ENCODE measurements around the gene GALNT14. TPM values are rescaled to one million over a fixed set of nuclear protein-coding genes. Genes with fewer than 3 reads are reported as not detected.

The GALNT14 gene
- total and polyA plus RNA-seq, 5 experiments from 2014 or later, result 0.36 TPM; not detected in 4

- POLR2A ChIA-PET, result no interaction called here
- Mint-ChIP-seq H3K4me3 (no peak overlapping the region), H3K9me3 (no peaks in the 10 kb centered on the region), H3K36me3 (no peaks in the 10 kb centered on the region), H3K27me3 (peaks cover 0 to 23% (median 5%) of the 10 kb centered on the region in 5 donors), H3K27ac (no peak overlapping the region), H3K4me1 (no peaks in the 10 kb centered on the region)
- ATAC-seq (no peak), DNase-seq (no peak)
These were observed 134.0 kb downstream of the GALNT14 start for GRCh38 chr2:31004257-31004656.

- H3K4me3 Mint-ChIP-seq, result no peak overlapping the region
These were observed 134.5 kb downstream of the GALNT14 start for GRCh38 chr2:31003749-31004148.

DNA sequence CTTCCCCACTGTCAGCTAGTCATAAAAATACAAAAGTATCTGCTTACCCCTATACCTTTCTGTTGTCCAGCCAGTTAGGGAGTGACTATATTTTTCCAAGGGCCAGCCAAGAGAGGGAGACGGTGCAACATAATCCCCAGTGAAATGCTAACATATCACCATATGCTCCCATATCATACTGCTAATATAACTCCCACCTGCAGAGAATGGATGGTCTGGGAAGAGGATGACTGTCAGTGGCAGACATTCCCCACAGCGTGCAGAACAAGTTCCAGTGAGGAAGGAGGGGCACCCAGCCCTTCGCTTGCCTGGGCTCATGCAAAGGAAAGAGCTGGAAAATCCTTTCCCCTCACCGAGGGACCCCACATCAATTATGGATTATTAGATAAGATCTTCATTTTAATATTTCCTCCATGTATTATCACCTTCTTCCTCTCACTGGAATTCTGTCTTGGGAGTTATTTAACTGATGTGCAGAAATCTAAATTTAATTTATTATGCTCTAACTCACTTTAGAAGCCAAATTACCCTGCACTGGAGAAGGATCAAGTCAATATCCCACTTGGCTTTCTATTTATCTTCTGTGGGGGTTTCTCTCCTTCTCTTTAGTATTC is 135.6 kb downstream of the GALNT14 start:
- no peaks in the 10 kb centered on the region for H3K4me1 Mint-ChIP-seq
- H3K4me3 Mint-ChIP-seq, result no peak overlapping the region
- ATAC-seq (no peak), DNase-seq (no peak)
- no peaks in the 10 kb centered on the region for H3K36me3 Mint-ChIP-seq
- no peaks in the 10 kb centered on the region for H3K9me3 Mint-ChIP-seq
- H3K27ac Mint-ChIP-seq, result no peak overlapping the region
- H3K27me3 Mint-ChIP-seq, result peaks cover 0 to 18% (median 5%) of the 10 kb centered on the region in 5 donors
- POLR2A ChIA-PET, result no interaction called here

More at GRCh38 chr2:31003749-31004148, 134.5 kb downstream of the GALNT14 start:
- Mint-ChIP-seq H3K9me3 (no peaks in the 10 kb centered on the region), H3K27ac (no peak overlapping the region), H3K4me1 (no peaks in the 10 kb centered on the region), H3K36me3 (no peaks in the 10 kb centered on the region), H3K27me3 (peaks cover 0 to 18% (median 5%) of the 10 kb centered on the region in 5 donors)
- ATAC-seq (no peak), DNase-seq (no peak)
- POLR2A ChIA-PET, result no interaction called here

DNA sequence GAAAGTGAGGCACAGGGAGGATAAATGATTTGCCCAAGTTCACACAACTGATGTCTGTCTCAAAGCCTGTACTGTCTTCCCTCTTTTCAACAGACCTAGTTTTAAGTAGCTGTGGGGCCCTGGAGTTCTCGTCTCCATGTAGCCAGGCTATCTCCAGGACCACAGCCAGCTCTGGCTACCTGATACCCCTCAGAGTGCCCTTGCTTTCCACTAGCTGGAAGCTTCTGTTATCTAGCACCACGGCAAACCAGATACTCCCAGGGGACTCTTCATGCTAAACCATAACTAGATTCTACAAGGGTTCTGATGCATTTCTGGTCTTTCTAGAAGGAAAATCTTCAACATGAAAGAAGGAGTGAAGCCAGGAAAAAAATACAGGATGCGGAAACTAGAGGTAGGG is 137.3 kb downstream of the GALNT14 start:
- no peaks in the 10 kb centered on the region for H3K36me3 Mint-ChIP-seq
- H3K27ac Mint-ChIP-seq, result no peak overlapping the region
- H3K27me3 Mint-ChIP-seq, result peaks cover 0 to 18% (median 5%) of the 10 kb centered on the region in 5 donors
- H3K9me3 Mint-ChIP-seq, result no peaks in the 10 kb centered on the region
- no peak overlapping the region for H3K4me3 Mint-ChIP-seq
- H3K4me1 Mint-ChIP-seq, result no peaks in the 10 kb centered on the region
- DNase-seq, result no peak
- ATAC-seq, result no peak
- POLR2A ChIA-PET, result no interaction called here

DNA sequence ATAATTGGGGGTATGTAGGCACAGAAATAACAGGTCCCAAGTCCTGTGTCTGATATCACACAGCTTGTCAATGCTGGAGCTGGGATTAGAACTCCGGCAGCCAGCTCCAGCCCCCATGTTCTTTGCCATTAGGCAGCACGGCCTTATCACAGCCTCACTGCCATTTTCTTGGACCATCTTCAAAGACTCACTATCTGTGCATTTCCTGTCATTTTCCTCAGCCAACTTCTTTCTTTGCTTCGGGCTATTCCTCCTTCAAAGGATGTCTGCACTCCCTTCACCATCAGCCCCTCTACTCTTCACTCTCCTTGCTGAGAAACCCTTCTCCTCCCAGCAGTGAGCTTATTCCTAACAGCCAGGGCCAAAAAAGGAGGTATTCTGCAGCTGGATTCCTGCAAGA is 139.6 kb downstream of the GALNT14 start:
- POLR2A ChIA-PET, result no interaction called here
- peaks cover 0 to 11% (median 5%) of the 10 kb centered on the region in 5 donors for H3K27me3 Mint-ChIP-seq
- ATAC-seq (no peak), DNase-seq (no peak)
- no peak overlapping the region for H3K4me3 Mint-ChIP-seq
- H3K27ac Mint-ChIP-seq, result no peak overlapping the region
- H3K36me3 Mint-ChIP-seq, result no peaks in the 10 kb centered on the region
- no peaks in the 10 kb centered on the region for H3K4me1 Mint-ChIP-seq
- H3K9me3 Mint-ChIP-seq, result no peaks in the 10 kb centered on the region

DNA sequence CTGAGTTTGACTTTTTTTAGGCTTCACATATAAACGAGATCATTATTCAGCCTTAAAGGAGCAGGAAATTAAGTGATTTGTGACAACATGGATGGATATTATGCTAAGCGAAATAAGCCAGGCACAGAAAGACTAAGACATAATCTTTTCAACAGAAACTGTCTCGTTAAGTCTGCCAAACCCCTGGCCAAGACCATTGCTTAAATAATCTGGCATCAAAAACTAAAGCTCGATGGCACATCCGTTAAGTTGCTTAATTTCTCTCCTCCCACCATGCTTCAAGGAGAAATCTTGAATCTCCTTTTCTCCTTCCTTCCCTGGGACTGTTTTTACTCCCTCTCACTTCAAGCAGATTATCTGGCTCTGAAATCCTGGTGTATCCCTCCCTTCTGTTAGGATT is 140.3 kb downstream of the GALNT14 start:
- Mint-ChIP-seq H3K4me1 (no peaks in the 10 kb centered on the region), H3K27me3 (peaks cover 0 to 7% (median 4%) of the 10 kb centered on the region in 5 donors), H3K4me3 (no peak overlapping the region), H3K9me3 (no peaks in the 10 kb centered on the region), H3K27ac (no peak overlapping the region), H3K36me3 (no peaks in the 10 kb centered on the region)
- ATAC-seq (no peak), DNase-seq (no peak)
- POLR2A ChIA-PET, result no interaction called here

GRCh38 chr2:30994227-30995056 is 143.8 kb downstream of the GALNT14 start:
- H3K27me3 Mint-ChIP-seq, result peaks cover 0 to 2% (median 0%) of the 10 kb centered on the region in 5 donors
- POLR2A ChIA-PET, result no interaction called here
- no peak overlapping the region for H3K4me3 Mint-ChIP-seq
- ATAC-seq (no peak), DNase-seq (no peak)
- no peak overlapping the region for H3K27ac Mint-ChIP-seq
- H3K9me3 Mint-ChIP-seq, result no peaks in the 10 kb centered on the region
- H3K36me3 Mint-ChIP-seq, result no peaks in the 10 kb centered on the region
- no peaks in the 10 kb centered on the region for H3K4me1 Mint-ChIP-seq

- Mint-ChIP-seq H3K4me3 (no peak overlapping the region), H3K36me3 (no peaks in the 10 kb centered on the region), H3K9me3 (no peaks in the 10 kb centered on the region), H3K27me3 (peaks cover 0 to 2% (median 0%) of the 10 kb centered on the region in 5 donors), H3K27ac (no peak overlapping the region), H3K4me1 (no peaks in the 10 kb centered on the region)
- ATAC-seq, result no peak
- POLR2A ChIA-PET, result no interaction called here
- no peak for DNase-seq
These were observed 145.5 kb downstream of the GALNT14 start for GRCh38 chr2:30992781-30993180.

DNA sequence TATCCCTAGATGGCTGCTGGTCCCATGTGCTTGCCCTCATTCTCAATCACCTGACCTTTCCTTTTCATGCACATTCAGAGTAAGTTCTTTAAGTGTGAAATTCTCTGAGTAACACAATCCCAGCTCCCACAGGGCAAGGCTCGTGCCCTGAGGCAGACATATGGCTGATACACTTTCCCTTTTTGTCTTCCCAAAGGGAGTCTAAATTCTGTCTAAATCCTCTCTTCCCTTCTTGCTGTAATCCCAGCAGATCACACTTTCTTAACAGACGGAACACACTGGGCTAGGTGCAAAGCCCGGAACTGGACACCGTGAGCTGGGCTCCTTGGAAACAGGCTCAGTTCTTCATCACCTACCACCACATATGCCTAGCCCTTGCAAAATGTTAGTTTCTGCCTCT is 147.6 kb downstream of the GALNT14 start:
- no peak overlapping the region for H3K27ac Mint-ChIP-seq
- ATAC-seq (no peak), DNase-seq (no peak)
- no peaks in the 10 kb centered on the region for H3K36me3 Mint-ChIP-seq
- no peak overlapping the region for H3K4me3 Mint-ChIP-seq
- H3K9me3 Mint-ChIP-seq, result no peaks in the 10 kb centered on the region
- POLR2A ChIA-PET, result no interaction called here
- no peaks in the 10 kb centered on the region for H3K4me1 Mint-ChIP-seq
- H3K27me3 Mint-ChIP-seq, result peaks cover 0 to 3% (median 2%) of the 10 kb centered on the region in 5 donors

DNA sequence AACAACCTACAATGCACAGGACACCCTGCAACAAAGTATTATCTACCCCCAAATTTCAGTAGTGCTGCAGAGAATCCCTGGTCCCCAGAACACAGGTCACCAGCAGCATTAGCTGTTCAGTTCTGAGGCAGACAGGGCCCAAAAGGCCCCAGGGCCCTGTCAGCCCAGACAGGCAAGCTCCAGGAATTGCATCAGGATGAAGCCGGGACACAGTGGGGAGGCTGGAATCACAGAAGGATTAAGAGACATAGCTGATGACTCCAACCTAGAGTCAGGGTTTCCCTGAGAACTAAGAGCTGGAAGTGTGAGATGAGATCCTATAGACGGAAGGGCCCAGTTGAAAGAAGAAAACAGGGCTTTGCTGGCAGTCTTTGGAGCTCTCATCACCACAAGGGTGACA is 148.1 kb downstream of the GALNT14 start:
- no peak overlapping the region for H3K27ac Mint-ChIP-seq
- H3K4me3 Mint-ChIP-seq, result no peak overlapping the region
- peaks cover 0 to 3% (median 2%) of the 10 kb centered on the region in 5 donors for H3K27me3 Mint-ChIP-seq
- no peaks in the 10 kb centered on the region for H3K4me1 Mint-ChIP-seq
- no peaks in the 10 kb centered on the region for H3K36me3 Mint-ChIP-seq
- DNase-seq (no peak), ATAC-seq (no peak)
- no peaks in the 10 kb centered on the region for H3K9me3 Mint-ChIP-seq
- POLR2A ChIA-PET, result no interaction called here

DNA sequence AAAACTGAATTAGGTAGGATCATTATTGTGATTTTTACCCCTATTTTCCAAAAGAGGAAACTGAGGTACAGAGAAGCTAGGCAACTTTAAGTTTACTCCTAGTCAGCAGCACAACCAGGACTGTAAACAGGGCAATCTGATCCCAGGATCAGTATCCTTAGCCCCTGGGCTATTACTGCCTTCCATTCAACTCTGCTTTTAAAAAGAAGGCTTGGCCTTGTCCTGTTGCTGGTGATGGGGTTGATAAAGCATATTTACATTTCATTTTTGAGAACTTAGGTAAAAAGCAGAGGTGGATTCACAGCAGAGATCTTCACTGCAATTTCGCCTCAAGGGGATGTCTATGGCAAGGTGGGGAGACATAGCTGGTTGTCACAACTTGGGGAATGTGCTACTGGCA is 148.5 kb downstream of the GALNT14 start:
- Mint-ChIP-seq H3K27ac (no peak overlapping the region), H3K4me1 (no peaks in the 10 kb centered on the region), H3K36me3 (no peaks in the 10 kb centered on the region)

DNA sequence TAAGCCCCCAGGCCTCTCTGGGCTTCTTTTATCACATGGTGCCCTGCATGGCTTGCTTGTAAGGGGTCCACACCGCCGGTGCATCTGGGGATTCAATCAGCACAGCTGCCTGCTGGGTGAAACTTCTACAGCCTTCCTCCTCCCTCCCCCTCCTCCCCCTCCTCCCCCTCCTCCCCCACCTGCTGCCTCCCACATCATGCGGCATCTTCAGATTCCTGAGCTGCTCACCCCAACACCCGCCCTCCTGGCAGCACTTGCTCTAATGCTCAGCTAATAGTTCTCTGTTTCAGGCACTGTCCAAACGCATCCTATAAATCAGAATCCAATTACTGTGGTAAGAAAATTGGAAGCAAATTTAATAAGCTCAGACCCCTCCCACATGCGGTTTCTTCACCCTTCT is 150.7 kb downstream of the GALNT14 start:
- Mint-ChIP-seq H3K27ac (no peak overlapping the region), H3K4me3 (no peak overlapping the region), H3K27me3 (peaks cover 0 to 9% (median 0%) of the 10 kb centered on the region in 5 donors), H3K36me3 (no peaks in the 10 kb centered on the region), H3K9me3 (no peaks in the 10 kb centered on the region), H3K4me1 (no peaks in the 10 kb centered on the region)
- POLR2A ChIA-PET, result no interaction called here
- no peak for ATAC-seq
- no peak for DNase-seq

More for the DNA sequence above, 148.5 kb downstream of the GALNT14 start:
- DNase-seq (no peak), ATAC-seq (no peak)
- Mint-ChIP-seq H3K9me3 (no peaks in the 10 kb centered on the region), H3K4me3 (no peak overlapping the region), H3K27me3 (peaks cover 0 to 3% (median 2%) of the 10 kb centered on the region in 5 donors)
- POLR2A ChIA-PET, result no interaction called here

DNA sequence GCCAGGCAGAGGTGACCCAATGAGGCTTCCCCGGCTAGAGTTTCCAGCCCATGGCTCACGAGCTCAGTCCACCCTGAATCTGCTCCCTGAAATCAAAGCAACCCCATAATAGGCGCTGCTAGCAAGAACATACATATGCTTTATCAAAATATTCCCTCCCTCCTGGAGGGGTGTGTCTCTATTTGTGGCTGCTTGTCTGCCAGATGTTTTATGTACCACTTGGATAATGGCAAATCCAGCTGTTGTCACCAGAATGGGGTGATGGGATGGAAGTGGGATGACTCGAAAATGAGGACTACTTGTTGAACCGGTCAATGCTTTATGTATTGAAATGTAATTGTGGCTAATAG is 152.0 kb downstream of the GALNT14 start:
- no peaks in the 10 kb centered on the region for H3K36me3 Mint-ChIP-seq
- no peak overlapping the region for H3K27ac Mint-ChIP-seq
- no peaks in the 10 kb centered on the region for H3K9me3 Mint-ChIP-seq
- POLR2A ChIA-PET, result no interaction called here
- H3K27me3 Mint-ChIP-seq, result peaks cover 0 to 11% (median 0%) of the 10 kb centered on the region in 5 donors
- H3K4me1 Mint-ChIP-seq, result no peaks in the 10 kb centered on the region
- no peak for ATAC-seq
- no peak for DNase-seq
- no peak overlapping the region for H3K4me3 Mint-ChIP-seq
